ENCODE results near the gene CDC42EP5.
"Not testable (repeated sequence)": the region's sequence is repeated elsewhere in the genome, so short reads cannot be mapped to it uniquely, and the experiment has no call there.

The CDC42EP5 gene

DNA sequence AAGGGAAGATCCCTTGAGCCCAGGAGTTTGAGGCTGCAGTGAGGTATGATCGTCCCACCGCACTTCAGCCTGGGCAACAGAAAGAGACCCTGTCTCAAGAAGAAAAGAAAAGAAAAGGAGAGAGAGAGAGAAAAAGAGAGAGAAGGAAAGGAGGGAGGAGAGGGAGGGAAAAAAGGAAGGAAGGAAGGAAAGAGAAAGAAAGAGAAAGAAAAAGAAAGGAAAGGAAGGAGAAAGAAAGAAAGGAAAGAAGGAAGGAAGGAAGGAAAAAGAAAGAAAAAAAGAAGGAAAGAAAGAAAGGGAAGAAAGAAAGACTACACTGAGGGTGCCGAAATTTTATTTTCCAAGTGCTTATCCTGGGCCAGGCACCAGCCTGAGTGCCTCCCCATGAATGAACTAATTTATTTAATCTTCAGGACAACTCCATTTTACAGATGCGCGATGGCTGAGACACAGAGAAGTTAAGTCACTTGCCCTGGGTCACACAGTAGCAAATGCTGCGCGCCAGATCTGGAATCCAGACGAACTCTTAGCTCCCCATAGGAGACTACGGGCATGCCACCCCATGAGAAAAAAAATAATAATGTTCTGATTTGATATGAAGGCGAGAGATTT, 2.7 kb downstream of the CDC42EP5 start:
- Histone ChIP-seq H3K4me3 (ENCODE audit: insufficient read depth in 1 of 2, low read depth in 1 of 2, low read length in 2 of 2) (peak overlapping the region in 1 of 2 experiments; percentile 64), H3K27me3 (ENCODE audit: control insufficient read depth in 1 of 2, insufficient read depth in 1 of 2, low read length in 2 of 2) (peaks cover 12 to 22% of the 10 kb centered on the region in 2 experiments), H3K9me3 (ENCODE audit: control insufficient read depth, low read length) (no peaks in the 10 kb centered on the region), H2AFZ (ENCODE audit: low read depth, low read length) (no peak overlapping the region), H4K91ac (ENCODE audit: low read length) (no peak overlapping the region), H3K4ac (ENCODE audit: low read depth in 1 of 2, low read length in 2 of 2) (no peak overlapping the region), H3K4me2 (ENCODE audit: low read length, poor library complexity, severe bottlenecking) (no peak overlapping the region), H2BK15ac (ENCODE audit: low read depth, poor library complexity, severe bottlenecking) (no peak overlapping the region), H2AK5ac (ENCODE audit: low read length, severe bottlenecking) (no peak overlapping the region), H3K9ac (ENCODE audit: low read length) (peak overlapping the region; percentile 74), H4K8ac (ENCODE audit: low read length) (no peak overlapping the region), H2BK120ac (ENCODE audit: low read depth, low read length) (no peak overlapping the region), H3K27ac (ENCODE audit: low read length, poor library complexity, severe bottlenecking) (no peak overlapping the region), H3K14ac (ENCODE audit: low read length in 2 of 2) (no peak overlapping the region), H3K36me3 (ENCODE audit: control insufficient read depth in 1 of 2, insufficient read depth in 2 of 2, low read depth in 1 of 2, low read length in 2 of 2) (peaks cover 0 to under 1% of the 10 kb centered on the region in 2 experiments), H3K23ac (ENCODE audit: low read length in 2 of 2) (no peak overlapping the region), H2BK12ac (ENCODE audit: low read length in 2 of 2) (no peak overlapping the region), H3K4me1 (ENCODE audit: control insufficient read depth, insufficient read depth, low read depth, low read length) (peaks cover 18% of the 10 kb centered on the region), H2BK5ac (ENCODE audit: low read depth, low read length, poor library complexity, severe bottlenecking) (no peak overlapping the region), H3K79me1 (replicated peaks; ENCODE audit: low read length, poor library complexity, severe bottlenecking) (no peaks in the 10 kb centered on the region), H3K18ac (ENCODE audit: low read depth in 1 of 2, low read length in 2 of 2) (no peak overlapping the region)
- WGBS = 82% methylated on average over 9 of the region's 10 CpGs
- no peak for DNase-seq

DNA sequence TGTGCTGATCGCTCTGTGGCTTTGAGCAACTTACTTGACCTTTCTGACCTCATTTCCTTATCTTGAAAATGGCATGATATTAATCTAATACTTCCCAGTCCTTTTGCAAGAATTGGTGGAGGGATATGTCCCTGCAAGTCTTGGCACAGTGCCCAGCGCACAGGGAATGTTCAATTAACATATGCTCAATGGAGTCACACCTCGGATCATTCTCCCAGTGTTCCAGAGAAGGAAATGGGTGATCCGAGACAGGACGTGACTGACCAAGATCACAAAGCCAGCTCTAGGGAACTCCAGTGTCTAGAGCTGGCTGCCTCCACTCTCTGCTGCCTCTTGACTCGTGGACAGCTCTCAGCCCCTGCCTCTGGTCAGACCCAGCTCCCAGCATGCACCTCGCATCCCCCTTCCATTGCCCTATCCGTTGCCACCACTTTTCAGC, 3.6 kb downstream of the CDC42EP5 start:
- Histone ChIP-seq H2AFZ (ENCODE audit: low read depth, low read length) (no peak overlapping the region), H3K14ac (ENCODE audit: low read length in 2 of 2) (no peak overlapping the region), H3K18ac (ENCODE audit: low read depth in 1 of 2, low read length in 2 of 2) (no peak overlapping the region), H2BK12ac (ENCODE audit: low read length in 2 of 2) (no peak overlapping the region), H2BK120ac (ENCODE audit: low read depth, low read length) (no peak overlapping the region), H3K36me3 (ENCODE audit: control insufficient read depth in 1 of 2, insufficient read depth in 2 of 2, low read depth in 1 of 2, low read length in 2 of 2) (peaks cover 0 to 6% of the 10 kb centered on the region in 2 experiments), H4K8ac (ENCODE audit: low read length) (no peak overlapping the region), H3K27ac (ENCODE audit: low read length, poor library complexity, severe bottlenecking) (no peak overlapping the region), H3K4me2 (ENCODE audit: low read length, poor library complexity, severe bottlenecking) (no peak overlapping the region), H3K27me3 (ENCODE audit: control insufficient read depth in 1 of 2, insufficient read depth in 1 of 2, low read length in 2 of 2) (peaks cover 12 to 22% of the 10 kb centered on the region in 2 experiments), H2BK15ac (ENCODE audit: low read depth, poor library complexity, severe bottlenecking) (no peak overlapping the region), H2BK5ac (ENCODE audit: low read depth, low read length, poor library complexity, severe bottlenecking) (no peak overlapping the region), H3K4ac (ENCODE audit: low read depth in 1 of 2, low read length in 2 of 2) (no peak overlapping the region), H3K9ac (ENCODE audit: low read length) (no peak overlapping the region), H3K79me1 (replicated peaks; ENCODE audit: low read length, poor library complexity, severe bottlenecking) (no peaks in the 10 kb centered on the region), H4K91ac (ENCODE audit: low read length) (no peak overlapping the region), H3K4me1 (ENCODE audit: control insufficient read depth, insufficient read depth, low read depth, low read length) (peaks cover 24% of the 10 kb centered on the region), H2AK5ac (ENCODE audit: low read length, severe bottlenecking) (no peak overlapping the region), H3K23ac (ENCODE audit: low read length in 2 of 2) (no peak overlapping the region), H3K4me3 (ENCODE audit: insufficient read depth in 1 of 2, low read depth in 1 of 2, low read length in 2 of 2) (no peak overlapping the region), H3K9me3 (ENCODE audit: control insufficient read depth, low read length) (no peaks in the 10 kb centered on the region)
- DNase-seq = no peak
- 62% methylated on average over 8 of the region's 8 CpGs for WGBS

DNA sequence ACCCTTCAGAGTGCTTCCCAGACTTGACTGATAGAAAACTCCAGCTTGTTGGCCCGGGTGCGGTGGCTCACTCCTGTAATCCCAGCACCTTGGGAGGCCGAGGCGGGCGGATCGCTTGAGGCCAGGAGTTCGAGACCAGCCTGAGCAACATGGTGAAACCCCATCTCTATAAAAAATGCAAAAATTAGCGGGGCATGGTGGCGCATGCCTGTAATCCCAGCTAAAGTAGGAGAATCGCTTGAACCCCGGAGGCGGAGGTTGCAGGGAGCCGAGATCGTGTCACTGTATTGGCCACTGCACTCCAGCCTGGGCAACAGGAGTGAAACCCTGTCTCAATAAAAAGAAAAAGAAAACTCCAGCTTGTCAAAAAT, 7.0 kb downstream of the CDC42EP5 start:
- DNase-seq; H2AFZ ChIP-seq (ENCODE audit: low read depth, low read length); H3K9me3 ChIP-seq (ENCODE audit: control insufficient read depth, low read length); H2BK15ac ChIP-seq (ENCODE audit: low read depth, poor library complexity, severe bottlenecking); H2AK5ac ChIP-seq (ENCODE audit: low read length, severe bottlenecking); H3K27ac ChIP-seq (ENCODE audit: low read length, poor library complexity, severe bottlenecking); H3K9ac ChIP-seq (ENCODE audit: low read length); H3K79me1 ChIP-seq (replicated peaks; ENCODE audit: low read length, poor library complexity, severe bottlenecking); H2BK120ac ChIP-seq (ENCODE audit: low read depth, low read length); H4K91ac ChIP-seq (ENCODE audit: low read length); H2BK5ac ChIP-seq (ENCODE audit: low read depth, low read length, poor library complexity, severe bottlenecking); H3K23ac ChIP-seq (ENCODE audit: low read length in 2 of 2); H3K4me3 ChIP-seq (ENCODE audit: insufficient read depth in 1 of 2, low read depth in 1 of 2, low read length in 2 of 2); H3K4me2 ChIP-seq (ENCODE audit: low read length, poor library complexity, severe bottlenecking); H3K18ac ChIP-seq (ENCODE audit: low read depth in 1 of 2, low read length in 2 of 2); H2BK12ac ChIP-seq (ENCODE audit: low read length in 2 of 2); H3K14ac ChIP-seq (ENCODE audit: low read length in 2 of 2); H4K8ac ChIP-seq (ENCODE audit: low read length); H3K4ac ChIP-seq (ENCODE audit: low read depth in 1 of 2, low read length in 2 of 2): not testable (repeated sequence)
- Histone ChIP-seq H3K4me1 (ENCODE audit: control insufficient read depth, insufficient read depth, low read depth, low read length) (peaks cover 34% of the 10 kb centered on the region), H3K27me3 (ENCODE audit: control insufficient read depth in 1 of 2, insufficient read depth in 1 of 2, low read length in 2 of 2) (peaks cover 7 to 16% of the 10 kb centered on the region in 2 experiments), H3K36me3 (ENCODE audit: control insufficient read depth in 1 of 2, insufficient read depth in 2 of 2, low read depth in 1 of 2, low read length in 2 of 2) (peaks cover 14 to 25% of the 10 kb centered on the region in 2 experiments)
- 97% methylated on average over 14 of the region's 14 CpGs for WGBS

DNA sequence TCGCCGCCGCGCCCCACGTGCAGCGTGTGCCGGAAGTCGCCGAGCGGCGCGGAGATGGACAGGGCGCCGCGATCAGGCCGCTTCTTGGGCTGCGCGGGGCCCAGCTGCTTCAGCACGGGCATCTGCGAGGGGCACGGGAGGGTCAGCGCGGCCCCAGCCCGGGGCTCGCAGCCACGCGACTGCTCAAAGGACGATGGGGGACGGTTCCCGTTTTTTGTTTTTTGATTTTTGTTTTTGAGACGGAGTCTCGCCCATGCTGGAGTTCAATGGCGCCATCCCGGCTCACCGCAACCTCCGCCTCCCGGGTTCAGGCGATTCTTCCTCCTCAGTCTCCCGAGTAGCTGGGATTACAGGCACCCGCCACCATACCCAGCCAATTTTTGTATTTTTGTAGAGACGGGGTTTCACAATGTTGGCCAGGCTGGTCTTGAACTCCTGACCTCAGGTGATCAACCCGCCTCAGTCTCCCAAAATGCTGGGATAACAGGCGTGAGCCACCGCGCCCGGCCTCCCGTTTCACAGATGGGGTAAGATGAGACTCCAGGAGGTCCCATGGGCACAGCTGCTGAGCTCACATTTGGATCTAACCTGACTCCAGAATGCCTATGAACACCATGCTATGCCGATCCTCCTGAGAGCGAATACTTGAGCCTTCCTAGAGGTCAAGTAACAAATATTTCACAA, 7.5 kb downstream of the CDC42EP5 start:
- peaks cover 19 to 31% of the 10 kb centered on the region in 2 experiments for H3K36me3 ChIP-seq (ENCODE audit: control insufficient read depth in 1 of 2, insufficient read depth in 2 of 2, low read depth in 1 of 2, low read length in 2 of 2)
- H2BK12ac ChIP-seq (ENCODE audit: low read length in 2 of 2) = peak overlapping the region in 1 of 2 experiments; percentile 55
- WGBS = 92% methylated on average over 49 of the region's 49 CpGs
- H3K4ac ChIP-seq (ENCODE audit: low read depth in 1 of 2, low read length in 2 of 2) = no peak overlapping the region
- no peak overlapping the region for H3K4me3 ChIP-seq (ENCODE audit: insufficient read depth in 1 of 2, low read depth in 1 of 2, low read length in 2 of 2)
- no peak overlapping the region for H2BK120ac ChIP-seq (ENCODE audit: low read depth, low read length)
- H3K14ac ChIP-seq (ENCODE audit: low read length in 2 of 2) = no peak overlapping the region
- H2AK5ac ChIP-seq (ENCODE audit: low read length, severe bottlenecking) = no peak overlapping the region
- H4K8ac ChIP-seq (ENCODE audit: low read length) = peak overlapping the region; percentile 88
- no peak overlapping the region for H2BK15ac ChIP-seq (ENCODE audit: low read depth, poor library complexity, severe bottlenecking)
- no peak for DNase-seq
- peaks cover 1 to 11% of the 10 kb centered on the region in 2 experiments for H3K27me3 ChIP-seq (ENCODE audit: control insufficient read depth in 1 of 2, insufficient read depth in 1 of 2, low read length in 2 of 2)
- no peak overlapping the region for H3K27ac ChIP-seq (ENCODE audit: low read length, poor library complexity, severe bottlenecking)
- no peak overlapping the region for H3K4me2 ChIP-seq (ENCODE audit: low read length, poor library complexity, severe bottlenecking)
- peak overlapping the region; percentile 58 for H4K91ac ChIP-seq (ENCODE audit: low read length)
- no peak overlapping the region for H2BK5ac ChIP-seq (ENCODE audit: low read depth, low read length, poor library complexity, severe bottlenecking)
- H3K4me1 ChIP-seq (ENCODE audit: control insufficient read depth, insufficient read depth, low read depth, low read length) = peaks cover 32% of the 10 kb centered on the region
- H3K23ac ChIP-seq (ENCODE audit: low read length in 2 of 2) = no peak overlapping the region
- no peaks in the 10 kb centered on the region for H3K9me3 ChIP-seq (ENCODE audit: control insufficient read depth, low read length)
- H3K9ac ChIP-seq (ENCODE audit: low read length) = no peak overlapping the region
- no peak overlapping the region for H3K18ac ChIP-seq (ENCODE audit: low read depth in 1 of 2, low read length in 2 of 2)
- no peak overlapping the region for H2AFZ ChIP-seq (ENCODE audit: low read depth, low read length)
- peaks cover 4% of the 10 kb centered on the region for H3K79me1 ChIP-seq (replicated peaks; ENCODE audit: low read length, poor library complexity, severe bottlenecking)

Measured in mesenchymal stem cell (in vitro differentiated cells and primary cell).